GM12878 (cell line): ENCODE measurements around the gene DDIT4. TPM values are rescaled to one million over a fixed set of nuclear protein-coding genes. Genes with fewer than 3 reads are reported as not detected.

Source experiments
- ATAC-seq: fragments of 200-7000 bp; cut with Tn5 transposase; 3 replicates; pipeline ENCODE4 v1.9.1; 2020; ENCODE audit warnings: mild to moderate bottlenecking, moderate library complexity
- BruUV-seq: library from RNA; stranded (reverse); fragments of 400-500 nt; replicated peaks from 2 replicates; lab custom pipeline; 2021; lab: Mats Ljungman, UMichigan
- CTCF ChIA-PET: fragments of 300-600 bp; sonication (Branson Sonifier 250); formaldehyde crosslinking; extraction: SDS; loops from one replicate; lab custom pipeline; 2021; ENCODE audit warnings: inconsistent platforms; lab: Yijun Ruan, JAX
- POLR2A ChIA-PET: fragments of 350-600 bp; formaldehyde crosslinking; extraction: SDS; loops from one replicate; lab custom pipeline; 2021; ENCODE audit warnings: inconsistent platforms; lab: Charles Lee
- RAD21 ChIA-PET: fragments of 300-600 bp; sonication (Branson Sonifier 250); formaldehyde crosslinking; loops from one replicate; lab custom pipeline; 2023; ENCODE audit warnings: antibody characterized with exemption; ENCODE audit not compliant: unreplicated experiment; lab: Charles Lee
- SMC1A ChIA-PET: fragments of 300-600 bp; sonication (Branson Sonifier 250); formaldehyde crosslinking; loops from one replicate; lab custom pipeline; 2023; ENCODE audit not compliant: unreplicated experiment, uncharacterized antibody; lab: Charles Lee
- DNase-seq: peaks from one replicate; pipeline ENCODE4 v3.0.0-alpha.2; 2011; ENCODE audit warnings: low read depth, low spot score
- FAIRE-seq: peaks from 3 replicates; lab custom pipeline; 2011; peaks lifted over from hg19 to GRCh38; lab: Jason Lieb, UNC
- H2AFZ ChIP-seq: 2 replicates; pipeline ENCODE4 v1.6.0; 2011; ENCODE audit warnings: low read depth, low read length, control low read depth; ENCODE audit not compliant: control insufficient read depth
- H3K27ac ChIP-seq: 2 replicates; pipeline ENCODE4 v1.5.1; 2011; ENCODE audit warnings: control low read depth; ENCODE audit not compliant: control insufficient read depth, insufficient read depth
- H3K27me3 ChIP-seq, 2 experiments: replicated peaks in 1 of 2; 2 replicates each; pipeline versions ENCODE4 v1.6.0 to v1.6.1; 2011; ENCODE audit warnings: low read length in 1 of 2; ENCODE audit not compliant: control insufficient read depth in 2 of 2, insufficient read depth in 2 of 2
- H3K36me3 ChIP-seq, 2 experiments: 2 replicates each; pipeline ENCODE4 v1.5.1; 2011; ENCODE audit warnings: low read length in 1 of 2; ENCODE audit not compliant: control insufficient read depth in 2 of 2, insufficient read depth in 2 of 2
- H3K4me1 ChIP-seq: 2 replicates; pipeline ENCODE4 v1.6.1; 2011; ENCODE audit warnings: mild to moderate bottlenecking, low read length, moderate library complexity, mixed read lengths; ENCODE audit not compliant: control insufficient read depth, insufficient read depth
- H3K4me2 ChIP-seq: 2 replicates; pipeline ENCODE4 v1.6.0; 2011; ENCODE audit warnings: control low read depth; ENCODE audit not compliant: control insufficient read depth, insufficient read depth
- H3K4me3 ChIP-seq: fragments of 200-600 bp; sonication (generic); 2 replicates; pipeline ENCODE4 v1.5.1; 2016
- H3K79me2 ChIP-seq: 2 replicates; pipeline ENCODE4 v1.6.0; 2011; ENCODE audit warnings: low read length; ENCODE audit not compliant: control insufficient read depth, insufficient read depth
- H3K9ac ChIP-seq: 2 replicates; pipeline ENCODE4 v1.8.0; 2011; ENCODE audit warnings: low read length, control low read depth, mixed read lengths; ENCODE audit not compliant: control insufficient read depth, insufficient read depth
- H3K9me3 ChIP-seq: replicated peaks from 3 replicates; pipeline ENCODE4 v1.5.1; 2011; ENCODE audit warnings: mild to moderate bottlenecking, low read length; ENCODE audit not compliant: control insufficient read depth, insufficient read depth
- H4K20me1 ChIP-seq: 2 replicates; pipeline ENCODE4 v1.6.0; 2011; ENCODE audit not compliant: control insufficient read depth, insufficient read depth
- ATF2 ChIP-seq: IDR thresholded peaks from 2 replicates; pipeline ENCODE4 v1.6.1; 2012; ENCODE audit warnings: low read length, inconsistent platforms
- CBX5 ChIP-seq: sonication (generic); IDR thresholded peaks from 2 replicates; pipeline ENCODE4 v1.6.1; 2016; ENCODE audit warnings: low read depth, moderate library complexity, mild to moderate bottlenecking, inconsistent platforms
- CEBPB ChIP-seq, 2 experiments: fragments of 150-350 bp in 1 of 2; IDR thresholded peaks; 2 replicates each; pipeline ENCODE4 v1.6.1; 2012 to 2014; ENCODE audit warnings: low read depth in 2 of 2, low read length in 2 of 2, borderline replicate concordance in 1 of 2, inconsistent platforms in 1 of 2
- EGR1 ChIP-seq, 2 experiments: IDR thresholded peaks; 1 replicate in 1 of 2; 2 replicates in 1 of 2; pipeline ENCODE4 v1.6.1; 2011 to 2012; ENCODE audit warnings: low read depth in 2 of 2, low read length in 2 of 2, borderline replicate concordance in 1 of 2, mild to moderate bottlenecking in 1 of 2, moderate library complexity in 1 of 2
- ELK1 ChIP-seq: IDR thresholded peaks from 2 replicates; pipeline ENCODE4 v1.6.1; 2012; ENCODE audit warnings: low read depth, low read length, improper control_type of control experiment
- HDAC2 ChIP-seq: fragments of 200-600 bp; sonication (generic); IDR thresholded peaks from 2 replicates; pipeline ENCODE4 v1.6.1; 2017
- HDAC6 ChIP-seq: fragments of 200-600 bp; sonication (generic); IDR thresholded peaks from one replicate; pipeline ENCODE4 v1.8.0; 2017; ENCODE audit warnings: antibody characterized with exemption; ENCODE audit not compliant: unreplicated experiment
- HSF1 ChIP-seq: fragments of 150-350 bp; IDR thresholded peaks from 2 replicates; pipeline ENCODE4 v1.6.1; 2014; ENCODE audit warnings: mild to moderate bottlenecking, low read depth, low read length
- KDM1A ChIP-seq: fragments of 200-600 bp; sonication (generic); IDR thresholded peaks from 2 replicates; pipeline ENCODE4 v1.6.1; 2016; ENCODE audit warnings: borderline replicate concordance
- KLF5 ChIP-seq: fragments of 450-650 bp; IDR thresholded peaks from 2 replicates; pipeline ENCODE4 v1.6.1; 2014; ENCODE audit warnings: mild to moderate bottlenecking; ENCODE audit not compliant: partially characterized antibody
- MXI1 ChIP-seq: fragments of 150-350 bp; IDR thresholded peaks from 2 replicates; pipeline ENCODE4 v1.6.1; 2011; ENCODE audit warnings: low read depth, mild to moderate bottlenecking, inconsistent platforms, low read length, improper control_type of control experiment
- RAD21 ChIP-seq: IDR thresholded peaks from 2 replicates; pipeline ENCODE4 v1.6.1; 2011; ENCODE audit warnings: mild to moderate bottlenecking, low read depth, low read length, moderate library complexity; ENCODE audit not compliant: insufficient read depth
- RBBP5 ChIP-seq: fragments of 200-600 bp; sonication (generic); conservative IDR thresholded peaks from 2 replicates; pipeline ENCODE4 v1.6.1; 2016
- RCOR1 ChIP-seq: conservative IDR thresholded peaks from 2 replicates; pipeline ENCODE4 v1.6.1; 2012; ENCODE audit warnings: low read depth, low read length, improper control_type of control experiment
- ZNF207 ChIP-seq: fragments of 450-650 bp; IDR thresholded peaks from 2 replicates; pipeline ENCODE4 v1.6.1; 2014; ENCODE audit warnings: antibody characterized with exemption, mild to moderate bottlenecking, borderline replicate concordance
- ZNF687 ChIP-seq: fragments of 450-650 bp; IDR thresholded peaks from 2 replicates; pipeline ENCODE4 v1.6.1; 2017; ENCODE audit warnings: mild to moderate bottlenecking, moderate library complexity
- WGBS: methylation state at CpG from one replicate; pipeline ENCODE4 v1.1.6; 2016; ENCODE audit warnings: low lambda C conversion rate; ENCODE audit not compliant: insufficient replicate concordance, insufficient coverage; ENCODE audit errors: missing lambda C conversion rate; 5-methylcytosine and 5-hydroxymethylcytosine counted together
- in situ Hi-C: fragments of 300-500 bp; cut with MboI; formaldehyde crosslinking; loops from 9 replicates; pipeline ENCODE4 v1.14.3; 2018; ENCODE audit warnings: mixed read lengths
- intact Hi-C: fragments of 100-400 bp; cut with micrococcal nuclease; formaldehyde crosslinking; loops from one replicate; pipeline ENCODE4 v1.14.2; 2022; ENCODE audit not compliant: unreplicated experiment
- polyA plus RNA-seq, 11 experiments: library from polyadenylated mRNA; depleted of rRNA in 4 of 11; unstranded in 6 of 11; stranded (reverse) in 5 of 11; fragments of >200 nt; fragmentation: Nextera tagmentation in 4 of 11; fragmentation: Illumina TruSeq in 1 of 11; extraction: Ambion mirVana in 4 of 11; extraction: Trizol in 1 of 11; gene quantifications; 1 replicate in 1 of 11; 2 replicates in 10 of 11; pipeline versions ENCODE4 v1.2.1 to v1.2.3, GENCODE V29; 2011 to 2016; ENCODE audit warnings: inconsistent platforms in 2 of 11, missing spikeins in 2 of 11, low read depth in 1 of 11
- total RNA-seq, 4 experiments: library from RNA; depleted of rRNA in 3 of 4; stranded (reverse); fragments of >200 nt in 3 of 4; fragmentation: Illumina TruSeq in 1 of 4; extraction: Trizol in 1 of 4; gene quantifications; 2 replicates each; pipeline versions ENCODE4 v1.2.1 to v1.2.3, GENCODE V29; 2013 to 2021

The DDIT4 gene
- total and polyA plus RNA-seq, 10 of the 15 experiments (the other 5 are each of a cell fraction or from before 2014, with no cell fraction given), result 2.1 to 277 (median 183) TPM

GRCh38 chr10:72228318-72228751 is 45.4 kb upstream of the DDIT4 start:
- POLR2A ChIA-PET, result interaction anchor here (0.6 to 2.1 kb wide), 6 partner anchors 9 to 98 kb away, joined by 3 to 12 read pairs (median 3); partner anchors contain the start of genes ANAPC16 and ASCC1
- H3K4me2 ChIP-seq, result no peak overlapping the region; the same call in 1 of the 2 replicates
- RAD21 ChIA-PET, result interaction anchor here (0.6 to 1.4 kb wide), 14 partner anchors 9 to 332 kb away, joined by 3 to 7 read pairs (median 3); partner anchors contain the start of gene DDIT4
- no peak for TF ChIP-seq KLF5
- no peak for TF ChIP-seq HSF1
- TF ChIP-seq MXI1, result no peak
- TF ChIP-seq RAD21, result no peak
- TF ChIP-seq HDAC6, result no peak
- TF ChIP-seq ZNF687, result no peak
- no peak for TF ChIP-seq ELK1
- no peak for TF ChIP-seq HDAC2
- no peak for TF ChIP-seq KDM1A
- no peak for TF ChIP-seq RBBP5
- TF ChIP-seq EGR1 (IDR thresholded peaks at IDR 0.05; ENCODE audit: borderline replicate concordance in 1 of 2, low read depth in 2 of 2, low read length in 2 of 2), result no peak
- no peak for TF ChIP-seq RCOR1
- no peak for TF ChIP-seq CEBPB (IDR thresholded peaks at IDR 0.05; ENCODE audit: borderline replicate concordance in 1 of 2, low read depth in 2 of 2, low read length in 2 of 2)
- TF ChIP-seq CBX5, result no peak
- TF ChIP-seq ZNF207, result no peak
- TF ChIP-seq ATF2, result no peak

More at GRCh38 chr10:72228318-72228751, 45.4 kb upstream of the DDIT4 start:
- intact Hi-C loops (no loop called here), in situ Hi-C loops (loop anchor here (5.0 kb wide), 1 partner anchor 109 kb away; no protein-coding TSS in a partner anchor)
- H3K36me3 ChIP-seq, result peaks cover 1 to 32% of the 10 kb centered on the region in 2 experiments; a peak in 3 of 4 replicates
- H3K27me3 ChIP-seq, result no peaks in the 10 kb centered on the region
- no peak overlapping the region for H3K9ac ChIP-seq
- ATAC-seq, result no peak; the same call in 2 of the 3 replicates
- no peak for FAIRE-seq
- WGBS, result 94% methylated on average over 2 of the region's 2 CpGs
- DNase-seq, result no peak
- ChIA-PET CTCF (interaction anchor here (0.6 to 2.6 kb wide), 10 partner anchors 9 to 911 kb away, joined by 3 to 10 read pairs (median 4); no protein-coding TSS in a partner anchor), SMC1A (interaction anchor here (0.6 to 2.7 kb wide), 15 partner anchors 9 to 1413 kb away, joined by 3 to 15 read pairs (median 5); no protein-coding TSS in a partner anchor)
- H3K79me2 ChIP-seq, result peaks cover 33% of the 10 kb centered on the region
- peaks cover 12% of the 10 kb centered on the region for H3K4me1 ChIP-seq
- H3K9me3 ChIP-seq, result no peaks in the 10 kb centered on the region
- no peaks in the 10 kb centered on the region for H4K20me1 ChIP-seq
- BruUV-seq, result no TSS peak
- H3K27ac ChIP-seq, result peak overlapping the region; percentile 14; the same call in 1 of the 2 replicates
- H2AFZ ChIP-seq, result no peak overlapping the region
- H3K4me3 ChIP-seq, result no peak overlapping the region
